HL-60 (cell line): ENCODE results near the gene ACSL4.

Source experiments
- DNase-seq, 2 experiments: peaks; one replicate each; pipeline ENCODE4 v3.0.0-alpha.2; 2010 to 2020; ENCODE audit warnings: low read depth in 1 of 2, low spot score in 1 of 2
- H3K27ac ChIP-seq: fragments of 250-450 bp; sonication (Bioruptor Pico); replicated peaks from 2 replicates; pipeline ENCODE4 v1.5.1; 2020; ENCODE audit warnings: mild to moderate bottlenecking, moderate library complexity
- H3K27me3 ChIP-seq: fragments of 250-450 bp; sonication (Bioruptor Pico); 2 replicates; pipeline ENCODE4 v1.5.1; 2021; ENCODE audit warnings: mild to moderate bottlenecking, moderate library complexity; ENCODE audit not compliant: insufficient read depth, poor library complexity, severe bottlenecking
- H3K4me3 ChIP-seq: replicated peaks from 2 replicates; pipeline ENCODE4 v1.5.1; 2011; ENCODE audit warnings: mild to moderate bottlenecking, control low read depth, low read length; ENCODE audit not compliant: insufficient read depth
- CTCF ChIP-seq: IDR thresholded peaks from one replicate; pipeline ENCODE4 v1.5.1; 2011; ENCODE audit warnings: low read length, control low read depth, inconsistent platforms; ENCODE audit not compliant: insufficient read depth
- GABPA ChIP-seq: IDR thresholded peaks from 2 replicates; pipeline ENCODE4 v1.6.1; 2012; ENCODE audit warnings: low read depth
- POLR2AphosphoS5 ChIP-seq: IDR thresholded peaks from 2 replicates; pipeline ENCODE4 v1.6.1; 2012; ENCODE audit warnings: low read depth
- REST ChIP-seq: IDR thresholded peaks from 2 replicates; pipeline ENCODE4 v1.6.1; 2012; ENCODE audit warnings: low read depth; ENCODE audit not compliant: insufficient replicate concordance
- SPI1 ChIP-seq: IDR thresholded peaks from 2 replicates; pipeline ENCODE4 v1.6.1; 2012; ENCODE audit warnings: low read depth, mild to moderate bottlenecking, borderline replicate concordance
- long read RNA-seq: library from polyadenylated mRNA; unstranded; transcript quantifications from one replicate; pipeline ENCODE4 v2.0.0, GENCODE V29; 2020

The ACSL4 gene
- long read RNA-seq, full-length matches to known transcripts: 11 of 156 reads
- long read RNA-seq, partial matches to known transcripts: 125 of 156 reads
- long read RNA-seq, other reads (novel, unspliced or antisense): 20 of 156 reads

- Histone ChIP-seq H3K27me3 (no peaks in the 10 kb centered on the region), H3K4me3 (peak within 1 kb of the TSS; percentile 77), H3K27ac (peak within 1 kb of the TSS; percentile 73)
- TF ChIP-seq CTCF (no peak), POLR2AphosphoS5 (no peak; the same call in 1 of the 2 replicates), SPI1 (no peak), REST (no peak), GABPA (no peak)
- peak; percentile 39 to 76 for DNase-seq
These were observed at the start of gene ACSL4 for GRCh38 chrX:109732807-109733612. ACSL4 (minus strand) TSS chrX:109733257; CDS start chrX:109683363, 49,894 bp downstream.

GRCh38 chrX:109777749-109778148 lies 44.7 kb upstream of the ACSL4 start:
- no peak overlapping the region for H3K4me3 ChIP-seq
- DNase-seq: no peak
- H3K27ac ChIP-seq: no peak overlapping the region
- H3K27me3 ChIP-seq: no peaks in the 10 kb centered on the region
- no peak for TF ChIP-seq POLR2AphosphoS5
- no peak for TF ChIP-seq GABPA

GRCh38 chrX:109776986-109777385 lies 43.9 kb upstream of the ACSL4 start:
- Histone ChIP-seq H3K27me3 (no peaks in the 10 kb centered on the region), H3K4me3 (no peak overlapping the region), H3K27ac (no peak overlapping the region)
- TF ChIP-seq SPI1 (no peak), CTCF (no peak), POLR2AphosphoS5 (no peak), GABPA (no peak), REST (no peak)
- no peak for DNase-seq

GRCh38 chrX:109776432-109776831 lies 43.4 kb upstream of the ACSL4 start:
- no peak for DNase-seq
- TF ChIP-seq GABPA (no peak), SPI1 (no peak), POLR2AphosphoS5 (no peak), REST (no peak), CTCF (no peak)
- Histone ChIP-seq H3K27ac (no peak overlapping the region), H3K27me3 (no peaks in the 10 kb centered on the region), H3K4me3 (no peak overlapping the region)
